IMR-90 (cell line): ENCODE data around the gene NFYC. TPM values are rescaled to one million over a fixed set of nuclear protein-coding genes. Genes with fewer than 3 reads are reported as not detected.

Experiments used
- ATAC-seq: fragments of 200-7000 bp; cut with Tn5 transposase; 2 replicates; pipeline ENCODE4 v1.9.1; 2020; ENCODE audit warnings: low read depth, mild to moderate bottlenecking, moderate library complexity
- BruUV-seq: library from RNA; stranded (reverse); fragments of 400-500 nt; replicated peaks from 2 replicates; lab custom pipeline; 2021; lab: Mats Ljungman, UMichigan
- CTCF ChIA-PET: fragments of 300-600 bp; formaldehyde crosslinking; extraction: SDS; loops from one replicate; lab custom pipeline; 2021; ENCODE audit warnings: antibody characterized with exemption; lab: Yijun Ruan, JAX
- POLR2A ChIA-PET: fragments of 300-600 bp; sonication (Branson Sonifier 250); formaldehyde crosslinking; loops from one replicate; lab custom pipeline; 2022; ENCODE audit warnings: antibody characterized with exemption; ENCODE audit not compliant: unreplicated experiment; lab: Charles Lee
- DNase-seq: peaks from one replicate; pipeline ENCODE4 v3.0.0; 2013
- H2AFZ ChIP-seq: replicated peaks from 2 replicates; pipeline ENCODE3; 2013; ENCODE audit warnings: low read length, mild to moderate bottlenecking; ENCODE audit not compliant: poor library complexity
- H2AK5ac ChIP-seq: 2 replicates; pipeline ENCODE4 v1.6.1; 2013; ENCODE audit warnings: low read depth, low read length, inconsistent platforms
- H2AK9ac ChIP-seq: replicated peaks from 2 replicates; pipeline ENCODE3; 2013; ENCODE audit warnings: mild to moderate bottlenecking, low read depth, low read length, moderate library complexity; ENCODE audit not compliant: poor library complexity
- H2BK120ac ChIP-seq: 2 replicates; pipeline ENCODE4 v1.6.1; 2013; ENCODE audit warnings: low read depth, low read length, inconsistent platforms
- H2BK15ac ChIP-seq: 3 replicates; pipeline ENCODE4 v1.6.1; 2013; ENCODE audit warnings: low read depth, low read length, inconsistent platforms
- H2BK20ac ChIP-seq: 2 replicates; pipeline ENCODE4 v1.6.1; 2013; ENCODE audit warnings: low read depth, mild to moderate bottlenecking, inconsistent platforms, low read length, moderate library complexity
- H2BK5ac ChIP-seq: 2 replicates; pipeline ENCODE4 v1.6.1; 2013; ENCODE audit warnings: mild to moderate bottlenecking, low read depth, low read length, inconsistent platforms; ENCODE audit not compliant: poor library complexity, severe bottlenecking
- H3K14ac ChIP-seq: replicated peaks from 2 replicates; pipeline ENCODE4 v1.6.1; 2013; ENCODE audit warnings: low read depth, low read length, inconsistent platforms
- H3K18ac ChIP-seq: 2 replicates; pipeline ENCODE4 v1.6.1; 2013; ENCODE audit warnings: low read depth, low read length, control low read depth
- H3K23ac ChIP-seq: 2 replicates; pipeline ENCODE4 v1.6.1; 2013; ENCODE audit warnings: low read depth, low read length, inconsistent platforms
- H3K27ac ChIP-seq: 2 replicates; pipeline ENCODE4 v1.5.1; 2013; ENCODE audit warnings: mild to moderate bottlenecking, control low read depth, low read length; ENCODE audit not compliant: insufficient read depth
- H3K27me3 ChIP-seq: 2 replicates; pipeline ENCODE4 v1.6.1; 2013; ENCODE audit warnings: low read length; ENCODE audit not compliant: control insufficient read depth, insufficient read depth
- H3K36me3 ChIP-seq: 2 replicates; pipeline ENCODE4 v1.6.1; 2013; ENCODE audit warnings: low read length, mixed read lengths; ENCODE audit not compliant: control insufficient read depth, insufficient read depth
- H3K4ac ChIP-seq: 2 replicates; pipeline ENCODE4 v1.6.1; 2013; ENCODE audit warnings: low read depth, low read length, inconsistent platforms
- H3K4me1 ChIP-seq: 2 replicates; pipeline ENCODE4 v1.6.1; 2013; ENCODE audit warnings: low read length, mixed read lengths; ENCODE audit not compliant: control insufficient read depth, insufficient read depth
- H3K4me2 ChIP-seq: 2 replicates; pipeline ENCODE4 v1.6.1; 2013; ENCODE audit warnings: low read depth, mild to moderate bottlenecking, control low read depth, low read length, moderate library complexity
- H3K4me3 ChIP-seq: 2 replicates; pipeline ENCODE4 v1.5.1; 2013; ENCODE audit warnings: low read depth, mild to moderate bottlenecking, control low read depth, low read length, moderate library complexity; ENCODE audit not compliant: insufficient read depth
- H3K56ac ChIP-seq: 2 replicates; pipeline ENCODE4 v1.6.1; 2013; ENCODE audit warnings: low read length, inconsistent platforms; ENCODE audit not compliant: insufficient read depth; ENCODE audit errors: extremely low read depth
- H3K79me1 ChIP-seq, 2 experiments: 2 replicates each; pipeline ENCODE4 v1.6.1; 2013; ENCODE audit warnings: low read length in 2 of 2, inconsistent platforms in 1 of 2, low read depth in 1 of 2
- H3K9ac ChIP-seq: 2 replicates; pipeline ENCODE4 v1.6.1; 2013; ENCODE audit warnings: low read depth, low read length, control low read depth
- H3K9me1 ChIP-seq: 2 replicates; pipeline ENCODE4 v1.6.1; 2013; ENCODE audit warnings: low read length, inconsistent platforms; ENCODE audit not compliant: insufficient read depth
- H3K9me3 ChIP-seq: 2 replicates; pipeline ENCODE4 v1.6.1; 2013; ENCODE audit warnings: low read length; ENCODE audit not compliant: control insufficient read depth, insufficient read depth
- H4K20me1 ChIP-seq: 2 replicates; pipeline ENCODE4 v1.6.1; 2013; ENCODE audit warnings: low read length, inconsistent platforms; ENCODE audit not compliant: insufficient read depth
- H4K5ac ChIP-seq: 2 replicates; pipeline ENCODE4 v1.6.1; 2013; ENCODE audit warnings: mild to moderate bottlenecking, low read depth, low read length, control low read depth
- H4K8ac ChIP-seq, 2 experiments: 2 replicates each; pipeline ENCODE4 v1.6.1; 2013; ENCODE audit warnings: low read depth in 2 of 2, low read length in 2 of 2, control low read depth in 1 of 2, inconsistent platforms in 1 of 2
- H4K91ac ChIP-seq: 2 replicates; pipeline ENCODE4 v1.6.1; 2013; ENCODE audit warnings: low read depth, low read length, inconsistent platforms; ENCODE audit not compliant: insufficient read depth
- WGBS, 2 experiments: methylation state at CpG; one replicate each; pipeline versions ENCODE4 v1.1.5 to v1.1.7; 2013; ENCODE audit warnings: missing lambda C conversion rate in 2 of 2; ENCODE audit not compliant: insufficient read length in 1 of 2; ENCODE audit errors: extremely low coverage in 2 of 2; 5-methylcytosine and 5-hydroxymethylcytosine counted together
- dilution Hi-C: fragments of 300-500 bp; cut with HindIII; formaldehyde crosslinking; loops from one replicate; pipeline ENCODE4 v1.14.3; 2018; ENCODE audit warnings: low sequenced_read_pairs; ENCODE audit not compliant: unreplicated experiment
- in situ Hi-C: fragments of 300-500 bp; cut with MboI; formaldehyde crosslinking; loops from 3 replicates; pipeline ENCODE4 v1.14.3; 2019; ENCODE audit warnings: low sequenced_read_pairs, inconsistent platforms, mixed read lengths
- intact Hi-C: fragments of 100-400 bp; cut with micrococcal nuclease; formaldehyde crosslinking; loops from 2 replicates; pipeline ENCODE4 v1.10.0; 2022
- polyA plus RNA-seq, 3 experiments: library from polyadenylated mRNA; depleted of rRNA; stranded (reverse); fragments of >200 nt; gene quantifications; 2 replicates each; pipeline ENCODE4 v1.2.3, GENCODE V29; 2012; ENCODE audit warnings: low replicate concordance in 1 of 3
- total RNA-seq: library from RNA; depleted of rRNA; stranded (reverse); fragments of >200 nt; gene quantifications from 2 replicates; pipeline ENCODE4 v1.2.3, GENCODE V29; 2012
- TF ChIP-seq, protein P1 (sequence below): fragments of 150-350 bp; IDR thresholded peaks from 2 replicates; pipeline ENCODE4 v1.6.1; 2016; ENCODE audit warnings: low read depth, mild to moderate bottlenecking, low read length, moderate library complexity, borderline replicate concordance

The NFYC gene
- total and polyA plus RNA-seq, 2 of the 4 experiments (the other 2 are of a cell fraction) = 45.2 to 62.2 TPM

DNA sequence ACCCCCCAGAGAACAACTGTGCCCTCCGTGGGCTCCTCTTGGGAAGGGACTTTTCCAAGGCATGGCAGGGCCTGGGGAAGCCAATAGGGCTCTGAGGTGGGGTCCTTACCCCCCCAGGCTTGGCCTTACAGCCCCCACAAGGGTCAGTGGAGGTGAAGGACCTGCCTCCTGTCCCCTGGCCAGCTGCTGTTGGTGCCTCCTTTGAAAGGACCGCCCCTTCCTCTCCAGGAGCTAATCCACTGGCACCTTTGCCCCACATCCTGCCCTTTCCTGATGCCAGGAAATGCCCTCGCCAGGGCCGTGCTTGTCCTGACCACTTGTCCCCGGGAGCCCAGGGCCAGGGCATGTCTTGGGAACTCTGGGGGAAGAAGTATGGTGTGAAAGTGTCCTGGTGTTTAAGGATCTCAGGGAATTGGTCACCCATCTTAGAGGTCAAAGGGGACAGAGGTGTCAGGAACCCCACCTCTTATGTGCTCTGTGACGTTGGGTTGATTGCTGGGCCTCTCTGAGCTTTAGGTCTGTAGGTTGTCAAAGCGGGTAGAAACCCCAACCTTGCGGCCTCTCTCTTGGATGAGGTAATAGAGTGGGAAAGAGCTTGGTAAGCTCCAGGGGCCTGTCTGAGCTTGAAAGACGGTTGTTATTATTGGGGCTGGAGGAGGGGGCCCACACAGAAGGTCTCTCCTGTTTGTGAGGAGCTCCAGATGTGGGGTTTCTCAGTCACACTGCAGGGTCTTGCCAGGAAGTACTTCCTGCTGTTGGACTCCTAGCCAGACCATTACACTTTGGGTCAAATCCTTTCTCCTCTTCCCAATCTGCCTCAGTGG, 94.9 kb downstream of the NFYC start:
- Histone ChIP-seq H2BK5ac (no peak overlapping the region), H2AK9ac (no peak overlapping the region)
- POLR2A ChIA-PET = interaction anchor here (0.5 kb wide), 1 partner anchor 121 kb away, joined by 4 read pairs; the partner anchor contains the start of gene RIMS3

More for the DNA sequence above, 94.9 kb downstream of the NFYC start:
- Histone ChIP-seq H3K23ac (no peak overlapping the region), H3K36me3 (no peaks in the 10 kb centered on the region), H2BK15ac (no peak overlapping the region), H3K9me3 (no peaks in the 10 kb centered on the region), H3K79me1 (no peaks in the 10 kb centered on the region), H3K18ac (no peak overlapping the region), H4K5ac (no peak overlapping the region), H3K4ac (no peak overlapping the region), H3K9me1 (no peaks in the 10 kb centered on the region; the same call in 1 of the 2 replicates), H3K4me3 (no peak overlapping the region), H3K4me1 (no peaks in the 10 kb centered on the region; the same call in 1 of the 2 replicates), H3K27me3 (peaks cover 59% of the 10 kb centered on the region), H3K9ac (no peak overlapping the region), H3K14ac (no peak overlapping the region), H2AFZ (no peak overlapping the region), H2BK20ac (no peak overlapping the region), H3K56ac (no peak overlapping the region), H2BK120ac (no peak overlapping the region), H2AK5ac (no peak overlapping the region), H4K91ac (no peak overlapping the region), H4K20me1 (no peaks in the 10 kb centered on the region), H4K8ac (no peak overlapping the region), H3K4me2 (no peak overlapping the region), H3K27ac (no peak overlapping the region)
- in situ Hi-C loops = no loop called here
- WGBS, 2 experiments = no CpG with 5 or more reads among the region's 9 CpGs
- dilution Hi-C loops = no loop called here
- intact Hi-C loops = loop anchor here (10.0 kb wide), 1 partner anchor 172 kb away; no protein-coding TSS in a partner anchor
- CTCF ChIA-PET = no interaction called here
- DNase-seq (no peak), ATAC-seq (no peak)
- TF ChIP-seq, protein P1, sequence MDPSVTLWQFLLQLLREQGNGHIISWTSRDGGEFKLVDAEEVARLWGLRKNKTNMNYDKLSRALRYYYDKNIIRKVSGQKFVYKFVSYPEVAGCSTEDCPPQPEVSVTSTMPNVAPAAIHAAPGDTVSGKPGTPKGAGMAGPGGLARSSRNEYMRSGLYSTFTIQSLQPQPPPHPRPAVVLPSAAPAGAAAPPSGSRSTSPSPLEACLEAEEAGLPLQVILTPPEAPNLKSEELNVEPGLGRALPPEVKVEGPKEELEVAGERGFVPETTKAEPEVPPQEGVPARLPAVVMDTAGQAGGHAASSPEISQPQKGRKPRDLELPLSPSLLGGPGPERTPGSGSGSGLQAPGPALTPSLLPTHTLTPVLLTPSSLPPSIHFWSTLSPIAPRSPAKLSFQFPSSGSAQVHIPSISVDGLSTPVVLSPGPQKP = no peak
- BruUV-seq = no TSS peak
